C4-2B (cell line): Measurements from ENCODE around the gene PNPLA7.

Experiments used
- ZFX ChIP-seq: fragments of 450-650 bp; IDR thresholded peaks from 2 replicates; pipeline ENCODE4 v1.6.1; 2017
- TF ChIP-seq, protein P1 (sequence below): fragments of 450-650 bp; conservative IDR thresholded peaks from 2 replicates; pipeline ENCODE4 v1.5.1; 2017; ENCODE audit warnings: mild to moderate bottlenecking

DNA sequence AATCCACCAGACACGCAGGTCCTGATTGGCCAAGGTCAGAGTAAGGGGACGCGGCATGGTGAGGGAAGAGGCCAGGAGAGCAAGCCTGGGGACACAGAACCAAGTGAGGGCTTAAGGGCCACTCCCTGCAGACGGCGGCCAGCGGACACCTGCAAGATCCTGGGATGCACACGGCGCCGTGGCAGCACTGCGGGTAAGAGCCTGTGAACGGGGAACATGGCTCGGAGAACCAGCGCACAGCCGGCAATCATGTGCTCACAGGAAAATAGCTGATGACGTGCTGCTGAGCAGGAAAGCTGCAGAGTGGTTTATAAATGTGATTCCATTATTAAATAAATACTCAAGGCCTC is 64.1 kb downstream of the PNPLA7 start:
- TF ChIP-seq, protein P1, sequence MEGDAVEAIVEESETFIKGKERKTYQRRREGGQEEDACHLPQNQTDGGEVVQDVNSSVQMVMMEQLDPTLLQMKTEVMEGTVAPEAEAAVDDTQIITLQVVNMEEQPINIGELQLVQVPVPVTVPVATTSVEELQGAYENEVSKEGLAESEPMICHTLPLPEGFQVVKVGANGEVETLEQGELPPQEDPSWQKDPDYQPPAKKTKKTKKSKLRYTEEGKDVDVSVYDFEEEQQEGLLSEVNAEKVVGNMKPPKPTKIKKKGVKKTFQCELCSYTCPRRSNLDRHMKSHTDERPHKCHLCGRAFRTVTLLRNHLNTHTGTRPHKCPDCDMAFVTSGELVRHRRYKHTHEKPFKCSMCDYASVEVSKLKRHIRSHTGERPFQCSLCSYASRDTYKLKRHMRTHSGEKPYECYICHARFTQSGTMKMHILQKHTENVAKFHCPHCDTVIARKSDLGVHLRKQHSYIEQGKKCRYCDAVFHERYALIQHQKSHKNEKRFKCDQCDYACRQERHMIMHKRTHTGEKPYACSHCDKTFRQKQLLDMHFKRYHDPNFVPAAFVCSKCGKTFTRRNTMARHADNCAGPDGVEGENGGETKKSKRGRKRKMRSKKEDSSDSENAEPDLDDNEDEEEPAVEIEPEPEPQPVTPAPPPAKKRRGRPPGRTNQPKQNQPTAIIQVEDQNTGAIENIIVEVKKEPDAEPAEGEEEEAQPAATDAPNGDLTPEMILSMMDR: no peak
- no peak for TF ChIP-seq ZFX
